Measurements from ENCODE around the gene PIK3AP1. TPM values are rescaled to one million over a fixed set of nuclear protein-coding genes. Genes with fewer than 3 reads are reported as not detected.

Gene PIK3AP1
- total RNA-seq, 4 donors from 2014 or later: 1.7 to 10.6 (median 8.4) TPM

DNA sequence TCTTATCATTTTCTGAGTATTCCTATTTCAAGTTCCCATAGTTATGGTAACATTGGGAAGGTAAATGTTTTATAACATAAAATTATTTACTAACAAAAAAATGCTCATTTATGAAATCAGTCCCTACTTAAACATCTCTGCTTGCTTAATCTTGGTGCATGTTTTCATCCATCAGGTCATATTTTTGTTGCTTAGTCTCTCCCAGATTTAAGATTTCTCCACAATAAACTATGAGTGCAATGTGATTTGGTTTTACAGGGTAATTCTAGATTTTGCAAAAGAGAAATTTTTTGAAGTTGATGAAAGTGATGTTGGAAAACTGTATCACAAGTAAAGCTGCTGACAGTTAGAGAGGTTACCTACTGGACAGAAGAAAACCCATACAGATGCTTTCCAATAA is 28.6 kb downstream of the PIK3AP1 start:
- no peaks in the 10 kb centered on the region for H3K9me3 ChIP-seq
- intact Hi-C loops (cut with DNase I; ENCODE audit: low total_unique reads): no loop called here

DNA sequence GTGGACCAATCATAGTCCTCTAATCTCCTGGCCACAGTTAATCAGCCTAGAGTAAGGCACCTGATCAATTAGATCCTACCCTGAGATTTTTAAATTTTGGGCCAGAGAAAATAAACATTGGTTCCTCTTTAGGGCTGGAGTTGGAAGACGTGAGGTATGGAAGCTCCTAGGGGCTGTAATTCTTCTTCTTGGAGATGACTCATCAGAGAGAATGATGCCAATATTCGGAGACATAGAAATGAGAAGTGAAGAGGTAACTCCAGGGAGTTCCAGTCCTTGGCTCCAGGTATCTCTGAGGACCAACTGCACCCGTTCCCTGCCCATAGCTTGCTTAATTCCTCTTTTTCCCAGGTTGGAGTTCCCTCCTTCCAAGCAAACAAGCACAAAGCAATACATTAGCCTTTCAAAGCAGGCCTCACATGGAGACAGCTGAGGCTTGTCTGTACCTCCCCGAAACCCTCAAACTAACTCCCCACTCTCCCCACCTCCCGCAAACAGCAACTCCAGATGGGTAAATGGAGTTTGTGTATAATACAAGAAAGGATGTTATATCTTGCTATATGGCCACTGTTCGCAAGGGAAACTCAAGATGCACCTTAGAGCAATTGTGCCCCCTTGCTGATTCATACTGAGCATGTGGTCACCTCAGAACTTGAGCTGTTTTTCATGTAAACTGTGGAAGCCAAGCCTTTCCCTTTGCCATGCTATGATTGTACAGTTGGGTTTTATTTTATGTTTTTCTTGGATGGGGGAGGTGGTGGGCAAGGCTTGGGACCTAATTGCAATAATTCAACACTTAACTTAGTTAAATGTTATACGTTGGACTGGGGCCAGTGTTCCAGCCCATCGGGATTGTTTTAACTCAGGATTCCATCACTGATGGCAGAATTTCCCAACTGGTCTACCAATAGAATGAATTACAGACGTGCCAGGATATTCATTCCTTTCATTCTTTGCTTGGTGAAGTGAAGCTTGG is 29.3 kb downstream of the PIK3AP1 start:
- no peak for DNase-seq
- H3K4me1 ChIP-seq: no peaks in the 10 kb centered on the region
- TF ChIP-seq POLR2A (IDR thresholded peaks at IDR 0.05): no peak
- TF ChIP-seq, protein P1, sequence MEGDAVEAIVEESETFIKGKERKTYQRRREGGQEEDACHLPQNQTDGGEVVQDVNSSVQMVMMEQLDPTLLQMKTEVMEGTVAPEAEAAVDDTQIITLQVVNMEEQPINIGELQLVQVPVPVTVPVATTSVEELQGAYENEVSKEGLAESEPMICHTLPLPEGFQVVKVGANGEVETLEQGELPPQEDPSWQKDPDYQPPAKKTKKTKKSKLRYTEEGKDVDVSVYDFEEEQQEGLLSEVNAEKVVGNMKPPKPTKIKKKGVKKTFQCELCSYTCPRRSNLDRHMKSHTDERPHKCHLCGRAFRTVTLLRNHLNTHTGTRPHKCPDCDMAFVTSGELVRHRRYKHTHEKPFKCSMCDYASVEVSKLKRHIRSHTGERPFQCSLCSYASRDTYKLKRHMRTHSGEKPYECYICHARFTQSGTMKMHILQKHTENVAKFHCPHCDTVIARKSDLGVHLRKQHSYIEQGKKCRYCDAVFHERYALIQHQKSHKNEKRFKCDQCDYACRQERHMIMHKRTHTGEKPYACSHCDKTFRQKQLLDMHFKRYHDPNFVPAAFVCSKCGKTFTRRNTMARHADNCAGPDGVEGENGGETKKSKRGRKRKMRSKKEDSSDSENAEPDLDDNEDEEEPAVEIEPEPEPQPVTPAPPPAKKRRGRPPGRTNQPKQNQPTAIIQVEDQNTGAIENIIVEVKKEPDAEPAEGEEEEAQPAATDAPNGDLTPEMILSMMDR (IDR thresholded peaks at IDR 0.05): no peak
- H3K27ac ChIP-seq: no peak overlapping the region
- H3K4me3 ChIP-seq: no peak overlapping the region
- H3K27me3 ChIP-seq: no peaks in the 10 kb centered on the region
- H3K9me3 ChIP-seq: no peaks in the 10 kb centered on the region
- intact Hi-C loops (cut with DNase I; ENCODE audit: low total_unique reads): no loop called here
- H3K36me3 ChIP-seq: no peaks in the 10 kb centered on the region

More for the DNA sequence above, 28.6 kb downstream of the PIK3AP1 start:
- H3K27me3 ChIP-seq: no peaks in the 10 kb centered on the region
- TF ChIP-seq POLR2A (IDR thresholded peaks at IDR 0.05): no peak
- TF ChIP-seq, protein P1 (IDR thresholded peaks at IDR 0.05): no peak
- H3K27ac ChIP-seq: no peak overlapping the region
- H3K4me1 ChIP-seq: no peaks in the 10 kb centered on the region
- H3K36me3 ChIP-seq: no peaks in the 10 kb centered on the region
- H3K4me3 ChIP-seq: no peak overlapping the region
- no peak for DNase-seq

DNA sequence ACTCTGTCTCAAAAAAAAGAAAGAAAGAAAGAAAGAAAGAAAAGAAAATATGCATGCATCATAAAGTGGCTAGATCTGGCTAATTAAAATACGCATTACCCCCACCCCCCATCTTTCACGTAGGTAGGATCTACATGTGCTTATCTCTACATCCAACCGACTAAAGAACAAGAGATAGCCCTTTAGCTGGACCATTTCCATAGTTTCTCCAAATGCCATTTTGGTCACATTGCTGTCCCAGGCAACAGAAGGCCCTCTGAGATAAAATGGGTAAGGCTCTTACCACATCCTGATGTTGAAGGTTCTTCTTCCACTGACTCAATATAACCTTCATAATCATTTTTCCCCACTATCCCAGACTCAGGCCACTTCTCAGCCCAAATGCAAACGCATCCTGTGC is 31.5 kb downstream of the PIK3AP1 start:
- Histone ChIP-seq H3K9me3 (no peaks in the 10 kb centered on the region), H3K36me3 (no peaks in the 10 kb centered on the region), H3K27me3 (no peaks in the 10 kb centered on the region), H3K4me3 (no peak overlapping the region), H3K27ac (no peak overlapping the region), H3K4me1 (no peaks in the 10 kb centered on the region)
- TF ChIP-seq POLR2A (IDR thresholded peaks at IDR 0.05): no peak
- TF ChIP-seq, protein P1 (IDR thresholded peaks at IDR 0.05): no peak
- intact Hi-C loops (cut with DNase I; ENCODE audit: low total_unique reads): no loop called here
- no peak for DNase-seq

DNA sequence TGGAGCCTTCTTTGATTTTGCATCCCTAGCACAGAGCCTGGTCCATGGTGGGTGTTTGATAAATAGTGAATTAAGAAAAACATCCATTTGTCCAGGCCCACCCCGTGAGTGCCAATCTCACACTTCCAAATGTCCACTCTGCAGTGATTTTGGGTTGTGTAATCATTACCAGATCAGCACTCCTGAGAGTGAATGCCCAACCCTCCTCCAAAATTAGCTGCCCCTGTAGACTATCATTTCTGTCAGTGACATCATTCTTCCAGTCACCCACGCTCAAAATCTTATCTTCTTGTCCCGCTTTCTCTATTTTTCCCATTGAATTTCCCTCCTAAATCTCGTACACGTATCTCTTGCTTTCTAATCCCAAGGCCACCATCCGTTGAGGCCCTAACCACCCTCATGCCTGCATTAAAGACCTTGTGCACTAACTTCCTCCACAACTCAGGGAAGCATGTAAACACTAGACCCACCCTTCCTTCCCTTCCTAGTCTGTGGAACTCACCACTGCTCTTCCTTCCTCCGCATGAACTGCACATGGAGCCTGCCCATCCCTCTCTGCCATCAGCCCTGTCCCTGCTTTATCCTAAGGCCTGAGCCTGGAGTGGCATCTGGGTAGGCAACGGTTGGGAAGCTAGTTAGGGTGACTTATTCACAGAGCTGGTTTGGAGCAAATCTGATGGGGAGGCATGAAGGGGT is 32.8 kb downstream of the PIK3AP1 start:
- H3K4me3 ChIP-seq: no peak overlapping the region
- DNase-seq: no peak
- no peaks in the 10 kb centered on the region for H3K36me3 ChIP-seq
- intact Hi-C loops (cut with DNase I; ENCODE audit: low total_unique reads): no loop called here
- no peaks in the 10 kb centered on the region for H3K9me3 ChIP-seq
- no peaks in the 10 kb centered on the region for H3K4me1 ChIP-seq
- H3K27ac ChIP-seq: no peak overlapping the region
- no peaks in the 10 kb centered on the region for H3K27me3 ChIP-seq
- TF ChIP-seq, protein P1 (IDR thresholded peaks at IDR 0.05): no peak
- no peak for TF ChIP-seq POLR2A (IDR thresholded peaks at IDR 0.05)

DNA sequence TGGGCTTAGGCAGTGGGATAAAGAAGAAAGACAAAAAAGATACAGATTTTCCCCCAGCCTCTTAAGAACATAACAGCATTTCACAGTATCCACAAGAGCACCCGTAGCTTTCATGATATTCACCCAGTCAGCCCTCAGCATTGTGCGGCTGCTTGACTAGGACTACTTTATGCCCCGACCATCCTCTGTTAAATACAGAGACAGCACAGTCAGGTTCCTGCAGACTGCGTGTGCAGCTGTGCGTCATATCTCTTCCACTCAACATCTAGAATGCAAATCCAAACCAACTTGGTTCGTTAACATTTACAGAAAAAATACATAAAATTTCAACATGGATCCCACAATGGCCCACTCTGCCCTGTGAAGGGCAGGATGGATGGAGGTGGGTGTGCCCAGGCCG is 33.8 kb downstream of the PIK3AP1 start:
- no peak overlapping the region for H3K27ac ChIP-seq
- H3K9me3 ChIP-seq: no peaks in the 10 kb centered on the region
- no peak for TF ChIP-seq POLR2A (IDR thresholded peaks at IDR 0.05)
- no peaks in the 10 kb centered on the region for H3K27me3 ChIP-seq
- no peak overlapping the region for H3K4me3 ChIP-seq
- intact Hi-C loops (cut with DNase I; ENCODE audit: low total_unique reads): no loop called here
- no peak for DNase-seq
- H3K4me1 ChIP-seq: no peaks in the 10 kb centered on the region
- no peaks in the 10 kb centered on the region for H3K36me3 ChIP-seq

Data from uterus (tissue), 4 donors.